ENCODE data around the gene ATP5IF1. TPM values are rescaled to one million over a fixed set of nuclear protein-coding genes. Genes with fewer than 3 reads are reported as not detected.
A peak's percentile ranks its signal among the peaks of the same experiment; 100 is the strongest.

The ATP5IF1 gene
- total and polyA plus RNA-seq, 9 of the 15 experiments (the other 6 are each of a cell fraction or from before 2014, with no cell fraction given): 292 to 1,422 (median 388) TPM

- TF ChIP-seq CHD2 (IDR thresholded peaks at IDR 0.05; ENCODE audit: low read depth, low read length) (no peak), RERE (CRISPR knock-in tag; IDR thresholded peaks at IDR 0.05; ENCODE audit: borderline replicate concordance) (no peak), EHMT2 (IDR thresholded peaks at IDR 0.05) (peak; percentile 86), SREBF2 (CRISPR knock-in tag; IDR thresholded peaks at IDR 0.05) (0 out of 2 replicates have a peak, but pooled peaks have one; percentile 70), TCF15 (CRISPR knock-in tag; IDR thresholded peaks at IDR 0.05) (no peak), ZNF143 (CRISPR knock-in tag; IDR thresholded peaks at IDR 0.05) (0 out of 2 replicates have a peak, but pooled peaks have one; percentile 0), ESRRB (CRISPR knock-in tag; IDR thresholded peaks at IDR 0.05; ENCODE audit: borderline replicate concordance) (no peak), STAG1 (CRISPR knock-in tag; IDR thresholded peaks at IDR 0.05; ENCODE audit: borderline replicate concordance) (no peak), XRCC4 (IDR thresholded peaks at IDR 0.05; ENCODE audit: extremely low read depth, insufficient read depth, insufficient read length) (no peak), ZFP30 (CRISPR knock-in tag; IDR thresholded peaks at IDR 0.05; ENCODE audit: borderline replicate concordance) (no peak), CC2D1A (IDR thresholded peaks at IDR 0.05) (peak; percentile 56; the same call in 1 of the 2 replicates), EP400 (IDR thresholded peaks at IDR 0.05) (peak; percentile 24; the same call in 1 of the 2 replicates)
- TF ChIP-seq, protein P1, sequence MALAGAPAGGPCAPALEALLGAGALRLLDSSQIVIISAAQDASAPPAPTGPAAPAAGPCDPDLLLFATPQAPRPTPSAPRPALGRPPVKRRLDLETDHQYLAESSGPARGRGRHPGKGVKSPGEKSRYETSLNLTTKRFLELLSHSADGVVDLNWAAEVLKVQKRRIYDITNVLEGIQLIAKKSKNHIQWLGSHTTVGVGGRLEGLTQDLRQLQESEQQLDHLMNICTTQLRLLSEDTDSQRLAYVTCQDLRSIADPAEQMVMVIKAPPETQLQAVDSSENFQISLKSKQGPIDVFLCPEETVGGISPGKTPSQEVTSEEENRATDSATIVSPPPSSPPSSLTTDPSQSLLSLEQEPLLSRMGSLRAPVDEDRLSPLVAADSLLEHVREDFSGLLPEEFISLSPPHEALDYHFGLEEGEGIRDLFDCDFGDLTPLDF (CRISPR knock-in tag; IDR thresholded peaks at IDR 0.05): peak; percentile 22; the same call in 1 of the 2 replicates
- TF ChIP-seq, protein P2, sequence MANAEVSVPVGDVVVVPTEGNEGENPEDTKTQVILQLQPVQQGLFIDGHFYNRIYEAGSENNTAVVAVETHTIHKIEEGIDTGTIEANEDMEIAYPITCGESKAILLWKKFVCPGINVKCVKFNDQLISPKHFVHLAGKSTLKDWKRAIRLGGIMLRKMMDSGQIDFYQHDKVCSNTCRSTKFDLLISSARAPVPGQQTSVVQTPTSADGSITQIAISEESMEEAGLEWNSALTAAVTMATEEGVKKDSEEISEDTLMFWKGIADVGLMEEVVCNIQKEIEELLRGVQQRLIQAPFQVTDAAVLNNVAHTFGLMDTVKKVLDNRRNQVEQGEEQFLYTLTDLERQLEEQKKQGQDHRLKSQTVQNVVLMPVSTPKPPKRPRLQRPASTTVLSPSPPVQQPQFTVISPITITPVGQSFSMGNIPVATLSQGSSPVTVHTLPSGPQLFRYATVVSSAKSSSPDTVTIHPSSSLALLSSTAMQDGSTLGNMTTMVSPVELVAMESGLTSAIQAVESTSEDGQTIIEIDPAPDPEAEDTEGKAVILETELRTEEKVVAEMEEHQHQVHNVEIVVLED (CRISPR knock-in tag; IDR thresholded peaks at IDR 0.05): no peak
- TF ChIP-seq, protein P3, sequence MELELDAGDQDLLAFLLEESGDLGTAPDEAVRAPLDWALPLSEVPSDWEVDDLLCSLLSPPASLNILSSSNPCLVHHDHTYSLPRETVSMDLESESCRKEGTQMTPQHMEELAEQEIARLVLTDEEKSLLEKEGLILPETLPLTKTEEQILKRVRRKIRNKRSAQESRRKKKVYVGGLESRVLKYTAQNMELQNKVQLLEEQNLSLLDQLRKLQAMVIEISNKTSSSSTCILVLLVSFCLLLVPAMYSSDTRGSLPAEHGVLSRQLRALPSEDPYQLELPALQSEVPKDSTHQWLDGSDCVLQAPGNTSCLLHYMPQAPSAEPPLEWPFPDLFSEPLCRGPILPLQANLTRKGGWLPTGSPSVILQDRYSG (tag; conservative IDR thresholded peaks at IDR 0.05; ENCODE audit: low read depth): 0 out of 2 replicates have a peak, but pooled peaks have one; percentile 34
- TF ChIP-seq, protein P4, sequence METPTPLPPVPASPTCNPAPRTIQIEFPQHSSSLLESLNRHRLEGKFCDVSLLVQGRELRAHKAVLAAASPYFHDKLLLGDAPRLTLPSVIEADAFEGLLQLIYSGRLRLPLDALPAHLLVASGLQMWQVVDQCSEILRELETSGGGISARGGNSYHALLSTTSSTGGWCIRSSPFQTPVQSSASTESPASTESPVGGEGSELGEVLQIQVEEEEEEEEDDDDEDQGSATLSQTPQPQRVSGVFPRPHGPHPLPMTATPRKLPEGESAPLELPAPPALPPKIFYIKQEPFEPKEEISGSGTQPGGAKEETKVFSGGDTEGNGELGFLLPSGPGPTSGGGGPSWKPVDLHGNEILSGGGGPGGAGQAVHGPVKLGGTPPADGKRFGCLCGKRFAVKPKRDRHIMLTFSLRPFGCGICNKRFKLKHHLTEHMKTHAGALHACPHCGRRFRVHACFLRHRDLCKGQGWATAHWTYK (CRISPR knock-in tag; IDR thresholded peaks at IDR 0.05): 0 out of 2 replicates have a peak, but pooled peaks have one; percentile 21
These were observed 865 bp downstream of the ATP5IF1 start (continued) for GRCh38 chr1:28236656-28237322.

Data from K562 (cell line).